Measurements from ENCODE around the gene MT2A.

MT2A gene

GRCh38 chr16:56584276-56584675, 24.1 kb upstream of the MT2A start:
- no peak for TF ChIP-seq CTCF (IDR thresholded peaks at IDR 0.05; ENCODE audit: insufficient read depth, low read depth, low read length, missing control alignments)
- no peak for DNase-seq (ENCODE audit: low read depth)
- no peak overlapping the region for H3K4me3 ChIP-seq (ENCODE audit: low read depth, low read length)

GRCh38 chr16:56588781-56589140, 19.6 kb upstream of the MT2A start:
- TF ChIP-seq CTCF (IDR thresholded peaks at IDR 0.05; ENCODE audit: insufficient read depth, low read depth, low read length, missing control alignments), result no peak
- DNase-seq (ENCODE audit: low read depth), result no peak
- no peak overlapping the region for H3K4me3 ChIP-seq (ENCODE audit: low read depth, low read length)

GRCh38 chr16:56589141-56590039, 19.0 kb upstream of the MT2A start, which contains the start of gene MT3:
Gene MT3 (plus strand): TSS chr16:56589528. CDS start chr16:56589591, 63 bp downstream.
- no peak within 1 kb of the TSS for H3K4me3 ChIP-seq (ENCODE audit: low read depth, low read length)
- TF ChIP-seq CTCF (IDR thresholded peaks at IDR 0.05; ENCODE audit: insufficient read depth, low read depth, low read length, missing control alignments), result no peak
- DNase-seq (ENCODE audit: low read depth), result no peak

GRCh38 chr16:56591377-56592060, 16.9 kb upstream of the MT2A start:
- H3K4me3 ChIP-seq (ENCODE audit: low read depth, low read length), result no peak overlapping the region
- no peak for TF ChIP-seq CTCF (IDR thresholded peaks at IDR 0.05; ENCODE audit: insufficient read depth, low read depth, low read length, missing control alignments)
- no peak for DNase-seq (ENCODE audit: low read depth)

GRCh38 chr16:56593573-56594291, 14.7 kb upstream of the MT2A start:
- TF ChIP-seq CTCF (IDR thresholded peaks at IDR 0.05; ENCODE audit: insufficient read depth, low read depth, low read length, missing control alignments), result no peak
- H3K4me3 ChIP-seq (ENCODE audit: low read depth, low read length), result no peak overlapping the region
- no peak for DNase-seq (ENCODE audit: low read depth)

- no peak for DNase-seq (ENCODE audit: low read depth)
- TF ChIP-seq CTCF (IDR thresholded peaks at IDR 0.05; ENCODE audit: insufficient read depth, low read depth, low read length, missing control alignments), result no peak
Observed at GRCh38 chr16:56594292-56594619, 14.1 kb upstream of the MT2A start.

More at GRCh38 chr16:56594292-56594619, 14.1 kb upstream of the MT2A start:
- no peak overlapping the region for H3K4me3 ChIP-seq (ENCODE audit: low read depth, low read length)
